ENCODE data around the gene CEP112. TPM values are rescaled to one million over a fixed set of nuclear protein-coding genes. Genes with fewer than 3 reads are reported as not detected.

The CEP112 gene
- 1.3 and 2.0 TPM in 2 replicates for total RNA-seq

GRCh38 chr17:66191593-66192377 is at the start of gene CEP112:
TSS of gene CEP112 (minus strand) at chr17:66192133.
- H3K27me3 Mint-ChIP-seq: peaks cover 2% of the 10 kb centered on the region
- DNase-seq: peak; percentile 96
- no peaks in the 10 kb centered on the region for H3K9me3 Mint-ChIP-seq
- H3K4me3 Mint-ChIP-seq: peak within 1 kb of the TSS; percentile 85
- H3K36me3 Mint-ChIP-seq (ENCODE audit: low read depth): no peaks in the 10 kb centered on the region
- intact Hi-C loops (cut with micrococcal nuclease): no loop called here
- H3K4me1 Mint-ChIP-seq: peaks cover 15% of the 10 kb centered on the region
- H3K27ac Mint-ChIP-seq: peak within 1 kb of the TSS; percentile 84

GRCh38 chr17:66240630-66241029 is 48.7 kb upstream of the CEP112 start:
- no peaks in the 10 kb centered on the region for H3K27me3 Mint-ChIP-seq
- peaks cover 2% of the 10 kb centered on the region for H3K4me1 Mint-ChIP-seq
- H3K9me3 Mint-ChIP-seq: no peaks in the 10 kb centered on the region
- no peaks in the 10 kb centered on the region for H3K36me3 Mint-ChIP-seq (ENCODE audit: low read depth)
- DNase-seq: no peak
- intact Hi-C loops (cut with micrococcal nuclease): no loop called here
- H3K4me3 Mint-ChIP-seq: no peak overlapping the region
- H3K27ac Mint-ChIP-seq: no peak overlapping the region

- intact Hi-C loops (cut with micrococcal nuclease): no loop called here
- Mint-ChIP-seq H3K36me3 (ENCODE audit: low read depth) (no peaks in the 10 kb centered on the region), H3K27me3 (no peaks in the 10 kb centered on the region), H3K27ac (no peak overlapping the region), H3K4me1 (peaks cover 2% of the 10 kb centered on the region), H3K9me3 (no peaks in the 10 kb centered on the region), H3K4me3 (no peak overlapping the region)
- no peak for DNase-seq
Observed at GRCh38 chr17:66240013-66240412, 48.1 kb upstream of the CEP112 start.

GRCh38 chr17:66235377-66235994 is 43.6 kb upstream of the CEP112 start:
- Mint-ChIP-seq H3K36me3 (ENCODE audit: low read depth) (no peaks in the 10 kb centered on the region), H3K4me3 (no peak overlapping the region), H3K27ac (no peak overlapping the region), H3K4me1 (peaks cover 2% of the 10 kb centered on the region), H3K9me3 (no peaks in the 10 kb centered on the region), H3K27me3 (peaks cover 5% of the 10 kb centered on the region)
- intact Hi-C loops (cut with micrococcal nuclease): no loop called here
- DNase-seq: no peak

- intact Hi-C loops (cut with micrococcal nuclease): no loop called here
- Mint-ChIP-seq H3K9me3 (no peaks in the 10 kb centered on the region), H3K36me3 (ENCODE audit: low read depth) (no peaks in the 10 kb centered on the region), H3K27ac (no peak overlapping the region), H3K4me3 (no peak overlapping the region), H3K4me1 (peaks cover 2% of the 10 kb centered on the region), H3K27me3 (peaks cover 10% of the 10 kb centered on the region)
- DNase-seq: no peak
Observed at GRCh38 chr17:66234611-66235010, 42.7 kb upstream of the CEP112 start.

GRCh38 chr17:66233023-66233753 is 41.3 kb upstream of the CEP112 start:
- no peak overlapping the region for H3K27ac Mint-ChIP-seq
- H3K36me3 Mint-ChIP-seq (ENCODE audit: low read depth): no peaks in the 10 kb centered on the region
- no peak overlapping the region for H3K4me3 Mint-ChIP-seq
- DNase-seq: no peak
- peaks cover 10% of the 10 kb centered on the region for H3K27me3 Mint-ChIP-seq
- peaks cover 2% of the 10 kb centered on the region for H3K4me1 Mint-ChIP-seq
- no peaks in the 10 kb centered on the region for H3K9me3 Mint-ChIP-seq
- intact Hi-C loops (cut with micrococcal nuclease): no loop called here

- H3K27me3 Mint-ChIP-seq: peaks cover 13% of the 10 kb centered on the region
- intact Hi-C loops (cut with micrococcal nuclease): no loop called here
- H3K36me3 Mint-ChIP-seq (ENCODE audit: low read depth): no peaks in the 10 kb centered on the region
- no peaks in the 10 kb centered on the region for H3K9me3 Mint-ChIP-seq
- DNase-seq: no peak
- no peak overlapping the region for H3K27ac Mint-ChIP-seq
- H3K4me3 Mint-ChIP-seq: no peak overlapping the region
- peaks cover 2% of the 10 kb centered on the region for H3K4me1 Mint-ChIP-seq
Observed at GRCh38 chr17:66230922-66231591, 39.1 kb upstream of the CEP112 start.

DNA sequence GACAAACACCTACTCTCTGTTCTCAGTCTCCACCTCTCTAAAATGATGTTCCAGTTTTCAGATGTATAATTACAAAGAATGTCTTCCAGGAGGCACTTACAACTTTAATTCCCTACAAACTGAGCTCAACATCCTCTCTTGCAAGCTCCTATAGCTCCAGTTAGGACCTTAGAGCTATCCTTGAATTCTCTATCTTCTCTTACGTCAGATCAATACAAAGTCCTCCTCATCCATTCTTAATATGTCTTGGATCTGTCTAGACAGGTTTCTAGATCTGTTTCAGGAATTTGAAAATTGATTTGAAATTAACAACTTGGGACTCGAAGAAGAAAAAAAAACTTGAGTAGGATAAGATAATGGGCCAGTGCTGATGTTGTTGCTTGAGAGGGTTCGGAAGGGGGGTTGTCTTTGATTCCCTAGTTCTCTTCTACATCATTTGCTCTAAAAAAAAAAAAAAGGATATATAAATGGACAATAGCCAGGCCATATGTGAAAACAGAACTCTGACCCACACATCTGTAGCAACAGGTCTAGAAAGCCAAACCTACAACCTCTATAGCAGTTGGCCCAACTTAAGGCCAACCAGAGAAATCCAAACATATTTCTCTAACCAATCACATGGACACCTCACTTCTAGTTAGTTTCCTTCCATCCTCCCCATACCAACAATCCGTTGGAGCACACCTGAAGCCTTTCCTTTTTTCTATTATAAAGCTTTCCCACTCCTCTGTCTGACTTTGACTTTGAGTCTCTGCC is 38.0 kb upstream of the CEP112 start:
- no peak overlapping the region for H3K4me3 Mint-ChIP-seq
- H3K9me3 Mint-ChIP-seq: no peaks in the 10 kb centered on the region
- peaks cover 17% of the 10 kb centered on the region for H3K27me3 Mint-ChIP-seq
- H3K4me1 Mint-ChIP-seq: peaks cover 2% of the 10 kb centered on the region
- no peaks in the 10 kb centered on the region for H3K36me3 Mint-ChIP-seq (ENCODE audit: low read depth)
- no peak overlapping the region for H3K27ac Mint-ChIP-seq
- no peak for DNase-seq
- intact Hi-C loops (cut with micrococcal nuclease): no loop called here

DNA sequence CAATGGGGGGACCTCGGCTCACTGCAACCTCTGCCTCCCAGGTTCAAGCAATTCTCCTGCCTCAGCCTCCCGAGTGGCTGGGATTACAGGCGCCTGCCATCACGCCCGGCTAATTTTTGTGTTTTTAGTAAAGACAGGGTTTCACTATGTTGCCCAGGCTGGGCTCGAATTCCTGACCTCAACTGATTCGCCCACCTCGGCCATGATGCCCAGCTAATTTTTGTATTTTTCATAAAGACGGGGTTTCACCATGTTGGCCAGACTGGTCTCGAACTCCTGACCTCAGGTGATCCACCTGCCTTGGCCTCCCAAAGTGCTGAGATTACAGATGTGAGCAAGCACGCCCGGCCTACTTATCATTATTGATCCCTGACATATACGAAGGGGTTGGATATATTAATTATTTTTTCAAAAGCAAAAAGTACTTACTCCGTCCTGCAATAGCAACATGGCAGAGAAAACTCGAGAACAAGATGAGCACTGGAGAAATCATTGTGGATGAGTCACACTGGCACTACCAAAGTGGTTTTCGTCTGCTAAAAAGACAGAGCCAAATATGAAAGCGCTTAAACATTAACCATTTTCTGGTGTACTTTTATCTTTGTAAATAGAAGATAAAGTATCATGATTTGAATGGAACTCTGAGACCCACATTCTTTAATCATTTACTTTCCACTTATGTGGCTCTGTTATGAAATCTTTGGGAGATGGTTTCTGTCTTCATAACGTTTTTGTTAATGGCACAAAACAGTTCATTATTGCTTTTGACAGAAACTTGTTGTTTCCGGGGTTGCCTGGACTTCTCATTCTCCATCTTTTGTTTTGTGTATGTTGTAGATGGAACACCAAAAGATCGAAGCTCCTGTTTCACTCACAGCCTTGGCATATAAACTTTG is 37.2 kb upstream of the CEP112 start, which contains the start of gene APOH:
Gene APOH, minus strand, starts transcription at position 529 of the 896 bp plus-strand sequence. Its CDS starts 36 bp downstream, at position 493.
- Mint-ChIP-seq H3K27me3 (peaks cover 17% of the 10 kb centered on the region), H3K9me3 (no peaks in the 10 kb centered on the region), H3K4me1 (peaks cover 2% of the 10 kb centered on the region), H3K36me3 (ENCODE audit: low read depth) (no peaks in the 10 kb centered on the region), H3K4me3 (no peak within 1 kb of the TSS), H3K27ac (no peak within 1 kb of the TSS)
- intact Hi-C loops (cut with micrococcal nuclease): no loop called here
- DNase-seq: no peak

GRCh38 chr17:66227212-66228045 is 35.5 kb upstream of the CEP112 start:
- no peaks in the 10 kb centered on the region for H3K36me3 Mint-ChIP-seq (ENCODE audit: low read depth)
- H3K4me3 Mint-ChIP-seq: no peak overlapping the region
- no peaks in the 10 kb centered on the region for H3K4me1 Mint-ChIP-seq
- no peaks in the 10 kb centered on the region for H3K9me3 Mint-ChIP-seq
- intact Hi-C loops (cut with micrococcal nuclease): no loop called here
- H3K27me3 Mint-ChIP-seq: peaks cover 19% of the 10 kb centered on the region
- DNase-seq: no peak
- no peak overlapping the region for H3K27ac Mint-ChIP-seq

- Mint-ChIP-seq H3K4me3 (no peak overlapping the region), H3K4me1 (no peaks in the 10 kb centered on the region), H3K36me3 (ENCODE audit: low read depth) (no peaks in the 10 kb centered on the region), H3K27ac (no peak overlapping the region), H3K27me3 (peaks cover 23% of the 10 kb centered on the region), H3K9me3 (no peaks in the 10 kb centered on the region)
- intact Hi-C loops (cut with micrococcal nuclease): no loop called here
- DNase-seq: no peak
Observed at GRCh38 chr17:66222798-66223350, 30.9 kb upstream of the CEP112 start.

Data from activated CD4-positive, alpha-beta T cell treated with anti-CD3 and anti-CD28 coated beads, Interleukin-2, amount 10 ng/mL, durations not matched to agents 24 days and 14 days (primary cell).